Left ventricle myocardium inferior (tissue), 1 donor: ENCODE results near the gene VENTX. TPM values are rescaled to one million over a fixed set of nuclear protein-coding genes. Genes with fewer than 3 reads are reported as not detected.

ENCODE experiments used
- DNase-seq: peaks from one replicate; pipeline ENCODE4 v3.0.0-alpha.2; 2020
- H3K27ac ChIP-seq: fragments of 200-600 bp; replicated peaks from 2 replicates; pipeline ENCODE4 v1.8.0; 2021
- H3K27me3 ChIP-seq: fragments of 200-600 bp; 2 replicates; pipeline ENCODE4 v1.8.0; 2021; ENCODE audit warnings: low read depth
- H3K36me3 ChIP-seq: fragments of 200-600 bp; 2 replicates; pipeline ENCODE4 v1.8.0; 2021
- H3K4me1 ChIP-seq: fragments of 200-600 bp; 2 replicates; pipeline ENCODE4 v1.8.0; 2021
- H3K4me3 ChIP-seq: fragments of 200-600 bp; 2 replicates; pipeline ENCODE4 v1.8.0; 2021; ENCODE audit warnings: mild to moderate bottlenecking, moderate library complexity
- H3K9me3 ChIP-seq: fragments of 200-600 bp; replicated peaks from 2 replicates; pipeline ENCODE4 v1.8.0; 2021
- CTCF ChIP-seq: fragments of 200-600 bp; IDR thresholded peaks from 2 replicates; pipeline ENCODE4 v1.8.0; 2021; ENCODE audit warnings: antibody characterized with exemption, mild to moderate bottlenecking, borderline replicate concordance
- intact Hi-C: fragments of 100-400 bp; cut with micrococcal nuclease; formaldehyde crosslinking; loops from one replicate; pipeline ENCODE4 v1.11.0; 2022
- total RNA-seq: library from RNA; stranded (reverse); fragmentation: NEBNext Ultra II Directional; extraction: Animal tissue kit (Norgen Biotek cat#: 25700); gene quantifications from one replicate; pipeline ENCODE4 v1.2.1, GENCODE V29; 2021
- donor health status: DM: no; HTN: yes; CAD: no; lungs with severe emphysema.

VENTX gene
- total RNA-seq, 1 donor from 2014 or later = 0.33 TPM

- peaks cover 26% of the 10 kb centered on the region for H3K27me3 ChIP-seq
- TF ChIP-seq CTCF = no peak
- peak overlapping the region; percentile 55 for H3K4me3 ChIP-seq
- DNase-seq = no peak
- no peaks in the 10 kb centered on the region for H3K9me3 ChIP-seq
- H3K36me3 ChIP-seq = no peaks in the 10 kb centered on the region
- H3K4me1 ChIP-seq = peaks cover 42% of the 10 kb centered on the region
- intact Hi-C loops = no loop called here
- H3K27ac ChIP-seq = peak overlapping the region; percentile 64
Measured at GRCh38 chr10:133258066-133258817, 20.6 kb downstream of the VENTX start.

DNA sequence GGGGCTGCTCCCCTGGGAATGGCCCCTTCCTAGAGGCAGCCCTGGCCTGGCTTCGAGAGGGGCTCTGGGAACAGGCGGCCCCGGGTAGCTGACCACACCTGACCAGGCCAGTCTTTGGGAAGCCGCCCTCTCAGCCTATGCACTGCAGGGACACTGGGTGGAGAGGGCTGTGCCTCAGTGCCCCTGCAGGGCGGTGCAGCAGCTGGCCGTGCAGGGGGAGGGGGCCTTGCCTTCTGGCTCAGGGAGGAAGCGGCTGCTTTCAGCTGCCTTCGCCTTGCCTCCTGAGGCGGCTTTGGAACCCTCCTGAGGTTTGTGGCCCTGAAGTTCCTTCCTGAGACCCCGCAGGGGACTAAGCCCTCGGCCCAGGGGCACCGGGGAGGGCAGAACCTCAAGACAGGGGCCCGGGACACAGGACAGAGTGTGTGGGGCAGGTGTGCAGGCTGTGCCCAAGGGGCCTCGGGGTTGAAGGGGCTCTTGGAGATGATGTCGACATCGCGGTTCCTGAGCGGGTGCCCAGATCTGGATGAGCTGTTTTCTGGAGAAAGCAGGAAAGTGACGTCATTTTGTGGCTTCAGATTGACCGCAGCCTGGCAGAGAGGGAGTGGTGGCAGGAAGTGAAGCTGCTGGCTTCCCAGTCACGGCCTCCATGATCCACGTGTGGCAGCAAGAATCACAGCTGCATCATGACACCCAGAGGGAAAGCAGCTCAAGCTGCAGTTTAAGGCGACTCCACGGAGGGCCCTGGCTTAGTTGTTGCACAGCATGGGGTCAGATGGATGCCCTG is 21.4 kb downstream of the VENTX start:
- H3K4me1 ChIP-seq = peaks cover 42% of the 10 kb centered on the region
- no peaks in the 10 kb centered on the region for H3K9me3 ChIP-seq
- DNase-seq = peak; percentile 72
- no peak for TF ChIP-seq CTCF
- H3K36me3 ChIP-seq = no peaks in the 10 kb centered on the region
- peaks cover 22% of the 10 kb centered on the region for H3K27me3 ChIP-seq
- no peak overlapping the region for H3K4me3 ChIP-seq
- H3K27ac ChIP-seq = peak overlapping the region; percentile 64
- intact Hi-C loops = no loop called here

DNA sequence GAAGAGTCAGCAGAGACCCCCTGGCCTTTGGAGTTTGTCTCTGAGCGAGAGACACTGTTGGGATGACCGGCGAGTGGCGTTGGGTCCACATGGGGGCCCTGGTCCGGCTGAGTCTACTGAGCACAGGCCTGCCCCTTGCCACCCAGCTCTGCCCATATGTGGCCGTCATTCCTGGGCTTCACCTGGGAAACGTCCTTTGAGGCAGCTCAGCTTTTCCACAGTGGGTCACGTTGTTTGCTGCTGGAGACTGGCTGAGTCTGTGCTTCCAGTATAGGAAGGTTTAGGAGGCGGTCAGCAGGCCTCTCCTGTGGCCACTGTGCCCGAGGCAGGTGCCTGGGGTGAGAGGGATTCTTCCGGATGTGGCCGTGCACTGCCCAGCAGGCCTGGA is 21.9 kb downstream of the VENTX start:
- DNase-seq = no peak
- H3K36me3 ChIP-seq = no peaks in the 10 kb centered on the region
- intact Hi-C loops = no loop called here
- H3K27me3 ChIP-seq = peaks cover 16% of the 10 kb centered on the region
- no peaks in the 10 kb centered on the region for H3K9me3 ChIP-seq
- peak overlapping the region; percentile 64 for H3K27ac ChIP-seq
- H3K4me1 ChIP-seq = peaks cover 42% of the 10 kb centered on the region
- no peak for TF ChIP-seq CTCF
- H3K4me3 ChIP-seq = no peak overlapping the region

DNA sequence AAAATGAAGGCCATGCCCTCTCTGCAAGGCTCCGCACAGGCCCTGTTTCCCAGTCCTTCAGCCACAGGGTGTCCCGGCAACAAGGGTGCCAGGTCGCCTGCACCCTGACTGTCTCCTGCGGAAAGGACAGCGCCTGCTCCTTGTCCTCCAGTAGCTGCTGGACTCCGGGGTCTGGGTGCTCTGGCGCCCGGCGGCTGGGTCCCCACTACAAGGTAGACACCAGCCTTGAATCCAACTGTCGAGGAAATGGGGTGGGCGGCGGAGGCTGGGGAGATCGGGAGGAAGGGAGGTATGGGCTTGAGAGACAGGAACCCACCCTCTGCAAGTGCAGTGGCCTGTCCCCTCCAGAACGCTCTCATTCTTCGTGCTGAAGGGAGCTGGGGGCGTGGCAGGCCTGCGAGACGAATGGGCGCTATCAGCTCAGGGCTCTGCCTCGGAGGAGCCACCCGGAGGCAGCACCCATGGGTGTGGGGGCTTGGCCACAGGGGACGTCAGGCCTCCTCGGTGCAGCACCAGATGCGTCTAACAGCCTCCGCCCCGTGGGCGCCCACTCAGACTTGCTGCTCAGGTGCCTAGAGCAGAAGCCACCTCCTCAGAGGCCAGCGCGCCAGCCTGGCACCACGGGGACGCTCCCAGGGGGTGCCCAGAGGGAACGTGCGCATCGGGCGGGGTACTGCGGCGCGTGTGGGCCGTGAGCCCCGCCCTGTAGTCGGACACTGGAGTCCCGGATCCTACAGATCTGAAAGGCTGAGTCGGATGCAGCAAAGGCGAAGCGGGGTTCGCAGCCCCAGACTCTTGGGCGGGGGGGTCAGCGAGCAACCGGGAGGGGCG is 23.5 kb downstream of the VENTX start:
- H3K27me3 ChIP-seq = peaks cover 6% of the 10 kb centered on the region
- H3K36me3 ChIP-seq = no peaks in the 10 kb centered on the region
- H3K27ac ChIP-seq = peak overlapping the region; percentile 92
- intact Hi-C loops = no loop called here
- no peak for TF ChIP-seq CTCF
- peak overlapping the region; percentile 83 for H3K4me3 ChIP-seq
- peak; percentile 62 for DNase-seq
- peaks cover 42% of the 10 kb centered on the region for H3K4me1 ChIP-seq
- H3K9me3 ChIP-seq = no peaks in the 10 kb centered on the region

GRCh38 chr10:133261726-133262325 is 24.2 kb downstream of the VENTX start:
- intact Hi-C loops = no loop called here
- peaks cover 42% of the 10 kb centered on the region for H3K4me1 ChIP-seq
- TF ChIP-seq CTCF = no peak

More at GRCh38 chr10:133261726-133262325, 24.2 kb downstream of the VENTX start:
- Histone ChIP-seq H3K9me3 (no peaks in the 10 kb centered on the region), H3K27me3 (no peaks in the 10 kb centered on the region), H3K27ac (peak overlapping the region; percentile 92), H3K4me3 (peak overlapping the region; percentile 83), H3K36me3 (no peaks in the 10 kb centered on the region)
- peak; percentile 91 for DNase-seq
